ENCODE data around the gene KIF7. TPM values are rescaled to one million over a fixed set of nuclear protein-coding genes. Genes with fewer than 3 reads are reported as not detected.

Gene KIF7
- total and polyA plus RNA-seq, 2 experiments from 2014 or later, result 4.6 to 20.1 TPM

- no peaks in the 10 kb centered on the region for H3K79me2 ChIP-seq (replicated peaks; ENCODE audit: insufficient read depth)
- H3K36me3 ChIP-seq (ENCODE audit: insufficient read depth), result no peaks in the 10 kb centered on the region
- H3K27me3 ChIP-seq (ENCODE audit: insufficient read depth), result no peaks in the 10 kb centered on the region
- ATAC-seq (no peak), DNase-seq (ENCODE audit: low spot score) (no peak)
- H3K9me3 Mint-ChIP-seq, result no peaks in the 10 kb centered on the region
- H3K4me3 ChIP-seq, result no peak overlapping the region
- no peak overlapping the region for H3K27ac ChIP-seq (ENCODE audit: low read depth)
- no peak overlapping the region for H2AFZ ChIP-seq
- no peaks in the 10 kb centered on the region for H3K36me3 Mint-ChIP-seq (ENCODE audit: low read depth)
- H3K27ac Mint-ChIP-seq, result no peak overlapping the region
- H4K20me1 ChIP-seq (replicated peaks; ENCODE audit: insufficient read depth), result no peaks in the 10 kb centered on the region; the same call in 1 of the 2 replicates
- H3K9me2 ChIP-seq (ENCODE audit: insufficient read depth), result no peaks in the 10 kb centered on the region
- peaks cover 3% of the 10 kb centered on the region; the same call in 2 of the 3 replicates for H3K4me1 Mint-ChIP-seq
- H3K4me2 ChIP-seq, result no peak overlapping the region
- no peaks in the 10 kb centered on the region for H3K4me1 ChIP-seq (ENCODE audit: insufficient read depth)
- TF ChIP-seq POLR2AphosphoS5 (IDR thresholded peaks at IDR 0.05; ENCODE audit: low read depth) (no peak), EZH2 (IDR thresholded peaks at IDR 0.05; ENCODE audit: low read depth, unreplicated experiment) (no peak), ZNF462 (CRISPR knock-in tag; IDR thresholded peaks at IDR 0.05) (no peak), REST (IDR thresholded peaks at IDR 0.05; ENCODE audit: unreplicated experiment) (no peak), JUNB (IDR thresholded peaks at IDR 0.05; ENCODE audit: unreplicated experiment) (no peak), NANOG (IDR thresholded peaks at IDR 0.05; ENCODE audit: borderline replicate concordance) (no peak), ETS1 (IDR thresholded peaks at IDR 0.05) (no peak), ZNF331 (CRISPR knock-in tag; IDR thresholded peaks at IDR 0.05; ENCODE audit: low read depth) (no peak), CREB1 (CRISPR knock-in tag; IDR thresholded peaks at IDR 0.05; ENCODE audit: low read depth) (no peak), EZH2phosphoT487 (IDR thresholded peaks at IDR 0.05; ENCODE audit: unreplicated experiment) (no peak), CTCF (conservative IDR thresholded peaks at IDR 0.05; ENCODE audit: low read depth in 2 of 2) (no peak), ZNF114 (CRISPR knock-in tag; IDR thresholded peaks at IDR 0.05) (no peak), STAT1 (IDR thresholded peaks at IDR 0.05; ENCODE audit: unreplicated experiment) (no peak)
- no peak overlapping the region for H3K4me3 Mint-ChIP-seq
- H3F3A ChIP-seq (replicated peaks; ENCODE audit: low read depth), result no peaks in the 10 kb centered on the region
- H3K27me3 Mint-ChIP-seq (ENCODE audit: insufficient read depth, low read depth, poor library complexity), result peaks cover 7% of the 10 kb centered on the region
These were observed 31.3 kb upstream of the KIF7 start for GRCh38 chr15:89686522-89686921.

All from GM23338 (cell line).